ENCODE data around the gene ZBED4.
"Not testable (repeated sequence)": the region's sequence is repeated elsewhere in the genome, so short reads cannot be mapped to it uniquely, and the experiment has no call there.

Gene ZBED4

GRCh38 chr22:49827853-49828598, 25.6 kb upstream of the ZBED4 start, which contains the start of gene BRD1:
TSS of gene BRD1 (minus strand) at chr22:49827873. CDS start at chr22:49824317, 3,556 bp downstream.
- peak; percentile 56 for DNase-seq

GRCh38 chr22:49828599-49828965, 25.1 kb upstream of the ZBED4 start:
- no peak for DNase-seq

- DNase-seq, result no peak
Observed at GRCh38 chr22:49829044-49829853, 24.4 kb upstream of the ZBED4 start.

- DNase-seq, result no peak
Observed at GRCh38 chr22:49833340-49834007, 20.2 kb upstream of the ZBED4 start.

- peak; percentile 92 for DNase-seq
Observed at GRCh38 chr22:49838771-49839717, 14.6 kb upstream of the ZBED4 start.

- DNase-seq, result no peak
Observed at GRCh38 chr22:49845241-49845640, 8.4 kb upstream of the ZBED4 start.

GRCh38 chr22:49845666-49846459, 7.8 kb upstream of the ZBED4 start:
- DNase-seq, result no peak

- DNase-seq, result no peak
Observed at GRCh38 chr22:49847751-49848689, 5.6 kb upstream of the ZBED4 start.

GRCh38 chr22:49848690-49849160, 4.9 kb upstream of the ZBED4 start:
- no peak for DNase-seq

- no peak for DNase-seq
Observed at GRCh38 chr22:49849161-49850020, 4.3 kb upstream of the ZBED4 start.

- DNase-seq, result no peak
Observed at GRCh38 chr22:49850021-49850911, 3.4 kb upstream of the ZBED4 start.

- no peak for DNase-seq
Observed at GRCh38 chr22:49850959-49851802, 2.5 kb upstream of the ZBED4 start.

- not testable (repeated sequence) for DNase-seq
Observed at GRCh38 chr22:49852568-49852897, 1.1 kb upstream of the ZBED4 start.

- peak; percentile 23 for DNase-seq
Observed at GRCh38 chr22:49853981-49854831, 562 bp downstream of the ZBED4 start.

- DNase-seq, result no peak
Observed at GRCh38 chr22:49855251-49855911, 1.7 kb downstream of the ZBED4 start.

- no peak for DNase-seq
Observed at GRCh38 chr22:49856343-49856742, 2.7 kb downstream of the ZBED4 start.

Data from CD4-positive, alpha-beta T cell treated with Interferon gamma for 1 hour (primary cell).